Suprapubic skin (tissue), 4 donors: ENCODE results near the gene FNDC7. TPM values are rescaled to one million over a fixed set of nuclear protein-coding genes. Genes with fewer than 3 reads are reported as not detected.
"Not testable (repeated sequence)": the region's sequence is repeated elsewhere in the genome, so short reads cannot be mapped to it uniquely, and the experiment has no call there.

ENCODE experiments used
- DNase-seq, 2 donors: peaks; one replicate each; pipeline ENCODE4 v3.0.0-alpha.2; 2019; ENCODE audit warnings: low spot score in 2 of 2
- H3K27ac ChIP-seq: fragments of 200-600 bp; sonication (generic); one replicate; pipeline ENCODE4 v1.5.1; 2019
- H3K27me3 ChIP-seq: fragments of 200-600 bp; sonication (generic); one replicate; pipeline ENCODE4 v1.5.1; 2019
- H3K36me3 ChIP-seq: fragments of 200-600 bp; sonication (generic); one replicate; pipeline ENCODE4 v1.5.1; 2019
- H3K4me1 ChIP-seq: fragments of 200-600 bp; sonication (generic); one replicate; pipeline ENCODE4 v1.5.1; 2019
- H3K4me3 ChIP-seq: fragments of 200-600 bp; sonication (generic); one replicate; pipeline ENCODE4 v1.5.1; 2019; ENCODE audit warnings: mild to moderate bottlenecking
- H3K9me3 ChIP-seq: fragments of 200-600 bp; sonication (generic); one replicate; pipeline ENCODE4 v1.5.1; 2019
- EP300 ChIP-seq: sonication (generic); formaldehyde crosslinking; IDR thresholded peaks from one replicate; pipeline ENCODE4 v1.6.1; 2017; ENCODE audit warnings: antibody characterized with exemption
- POLR2A ChIP-seq, 2 donors: fragments of 450-650 bp; IDR thresholded peaks; one replicate each; pipeline ENCODE4 v1.6.1; 2017; ENCODE audit warnings: antibody characterized with exemption in 2 of 2, mild to moderate bottlenecking in 2 of 2, moderate library complexity in 2 of 2
- POLR2AphosphoS5 ChIP-seq, 3 donors: sonication (generic); formaldehyde crosslinking; IDR thresholded peaks; one replicate each; pipeline ENCODE4 v1.6.1; 2017; ENCODE audit warnings: antibody characterized with exemption in 3 of 3
- WGBS: methylation state at CpG from one replicate; pipeline ENCODE4 v1.1.5; 2018; 5-methylcytosine and 5-hydroxymethylcytosine counted together
- total RNA-seq, 4 donors: library from RNA; depleted of rRNA; stranded (reverse); fragments of >200 nt; gene quantifications; one replicate each; pipeline ENCODE4 v1.1.0, GENCODE V29; 2016
- TF ChIP-seq, protein P1 (sequence below), 2 donors: fragments of 200-600 bp in 1 of 2; fragments of 450-650 bp in 1 of 2; sonication (generic) in 1 of 2; IDR thresholded peaks; one replicate each; pipeline ENCODE4 v1.5.1; 2016 to 2019; ENCODE audit warnings: antibody characterized with exemption in 2 of 2, mild to moderate bottlenecking in 1 of 2, moderate library complexity in 1 of 2

The FNDC7 gene
- total RNA-seq, 4 donors from 2014 or later = 0.24 TPM; not detected in 3

DNA sequence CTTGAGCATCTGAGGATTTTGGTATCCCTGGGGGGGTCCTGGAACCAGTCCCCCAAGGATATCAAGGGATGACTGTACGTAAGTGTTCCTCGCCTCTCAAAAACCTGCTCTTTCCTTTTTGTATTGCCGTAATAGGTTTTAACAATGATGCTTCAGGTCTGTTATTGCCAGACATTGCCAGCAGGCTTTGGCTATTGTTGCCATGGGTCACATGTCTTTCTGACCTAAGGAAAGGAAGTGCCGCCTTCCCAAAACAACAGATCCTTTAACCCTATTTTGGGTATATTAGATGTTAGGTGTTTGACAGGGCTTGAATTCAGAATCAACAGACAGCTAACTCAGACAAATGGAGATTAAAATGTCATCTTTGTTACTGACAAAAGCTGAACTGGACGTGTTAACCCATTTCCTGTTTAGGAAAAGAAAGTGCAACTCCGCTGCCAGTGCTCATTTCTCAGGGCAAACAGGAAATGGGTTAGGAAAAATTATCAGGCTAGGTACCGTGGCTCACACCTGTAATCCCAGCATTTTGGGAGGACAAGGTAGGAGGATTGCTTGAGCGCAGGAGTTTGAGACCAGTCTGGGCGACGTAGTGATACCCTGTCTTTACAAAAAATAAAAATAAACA lies 33.0 kb upstream of the FNDC7 start:
- no peaks in the 10 kb centered on the region for H3K9me3 ChIP-seq
- no peak for DNase-seq
- TF ChIP-seq POLR2AphosphoS5 (IDR thresholded peaks at IDR 0.05) = no peak
- TF ChIP-seq, protein P1, sequence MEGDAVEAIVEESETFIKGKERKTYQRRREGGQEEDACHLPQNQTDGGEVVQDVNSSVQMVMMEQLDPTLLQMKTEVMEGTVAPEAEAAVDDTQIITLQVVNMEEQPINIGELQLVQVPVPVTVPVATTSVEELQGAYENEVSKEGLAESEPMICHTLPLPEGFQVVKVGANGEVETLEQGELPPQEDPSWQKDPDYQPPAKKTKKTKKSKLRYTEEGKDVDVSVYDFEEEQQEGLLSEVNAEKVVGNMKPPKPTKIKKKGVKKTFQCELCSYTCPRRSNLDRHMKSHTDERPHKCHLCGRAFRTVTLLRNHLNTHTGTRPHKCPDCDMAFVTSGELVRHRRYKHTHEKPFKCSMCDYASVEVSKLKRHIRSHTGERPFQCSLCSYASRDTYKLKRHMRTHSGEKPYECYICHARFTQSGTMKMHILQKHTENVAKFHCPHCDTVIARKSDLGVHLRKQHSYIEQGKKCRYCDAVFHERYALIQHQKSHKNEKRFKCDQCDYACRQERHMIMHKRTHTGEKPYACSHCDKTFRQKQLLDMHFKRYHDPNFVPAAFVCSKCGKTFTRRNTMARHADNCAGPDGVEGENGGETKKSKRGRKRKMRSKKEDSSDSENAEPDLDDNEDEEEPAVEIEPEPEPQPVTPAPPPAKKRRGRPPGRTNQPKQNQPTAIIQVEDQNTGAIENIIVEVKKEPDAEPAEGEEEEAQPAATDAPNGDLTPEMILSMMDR (IDR thresholded peaks at IDR 0.05) = no peak
- TF ChIP-seq EP300 = no peak
- TF ChIP-seq POLR2A (IDR thresholded peaks at IDR 0.05) = no peak
- no peak overlapping the region for H3K4me3 ChIP-seq
- no peaks in the 10 kb centered on the region for H3K4me1 ChIP-seq
- no peaks in the 10 kb centered on the region for H3K27me3 ChIP-seq
- WGBS = 74% methylated on average over 10 of the region's 10 CpGs
- H3K36me3 ChIP-seq = no peaks in the 10 kb centered on the region
- H3K27ac ChIP-seq = no peak overlapping the region

DNA sequence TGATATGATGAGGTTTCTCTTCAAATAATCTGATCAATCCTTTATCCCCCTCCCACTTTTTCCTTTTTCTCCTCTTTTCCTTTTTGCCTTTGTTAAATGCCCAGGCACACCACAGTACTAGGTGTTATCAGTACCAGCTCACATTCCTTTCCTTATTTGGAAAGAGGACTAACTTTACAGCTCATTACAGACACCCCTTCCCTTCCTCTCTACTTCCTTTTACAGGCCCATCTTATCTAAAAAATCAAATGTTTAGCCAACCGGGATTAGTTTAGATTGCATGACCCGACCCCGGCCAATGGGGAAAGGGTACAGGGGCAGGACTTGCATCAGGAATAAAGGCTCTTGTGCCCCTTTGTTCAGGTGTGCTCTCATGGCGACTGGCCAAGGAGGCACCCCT lies 31.0 kb upstream of the FNDC7 start:
- H3K36me3 ChIP-seq, H3K4me3 ChIP-seq, DNase-seq, H3K27ac ChIP-seq, H3K9me3 ChIP-seq, H3K27me3 ChIP-seq, H3K4me1 ChIP-seq: not testable (repeated sequence)
- 69% methylated on average over 4 of the region's 4 CpGs for WGBS

DNA sequence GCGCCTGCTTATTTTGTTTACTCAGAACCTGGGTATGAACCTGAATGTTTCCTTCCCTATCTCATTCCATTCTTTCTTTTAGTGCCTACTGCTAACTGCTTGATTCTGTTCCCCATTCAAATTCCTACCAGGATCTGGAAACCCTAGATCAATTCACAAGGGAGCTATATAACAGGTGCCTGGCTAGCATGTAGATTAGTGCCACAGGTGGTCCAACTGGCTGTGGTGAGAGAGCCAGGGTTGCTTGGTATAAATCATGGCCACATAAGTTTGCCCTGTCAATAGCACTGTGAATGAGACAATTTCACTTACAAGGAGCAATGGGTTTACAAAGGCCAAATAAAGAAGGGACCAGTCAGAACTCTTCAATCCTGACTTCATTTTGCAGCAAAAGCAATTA lies 27.2 kb upstream of the FNDC7 start:
- H3K27ac ChIP-seq = no peak overlapping the region
- WGBS = 94% methylated on average over 1 of the region's 1 CpG

DNA sequence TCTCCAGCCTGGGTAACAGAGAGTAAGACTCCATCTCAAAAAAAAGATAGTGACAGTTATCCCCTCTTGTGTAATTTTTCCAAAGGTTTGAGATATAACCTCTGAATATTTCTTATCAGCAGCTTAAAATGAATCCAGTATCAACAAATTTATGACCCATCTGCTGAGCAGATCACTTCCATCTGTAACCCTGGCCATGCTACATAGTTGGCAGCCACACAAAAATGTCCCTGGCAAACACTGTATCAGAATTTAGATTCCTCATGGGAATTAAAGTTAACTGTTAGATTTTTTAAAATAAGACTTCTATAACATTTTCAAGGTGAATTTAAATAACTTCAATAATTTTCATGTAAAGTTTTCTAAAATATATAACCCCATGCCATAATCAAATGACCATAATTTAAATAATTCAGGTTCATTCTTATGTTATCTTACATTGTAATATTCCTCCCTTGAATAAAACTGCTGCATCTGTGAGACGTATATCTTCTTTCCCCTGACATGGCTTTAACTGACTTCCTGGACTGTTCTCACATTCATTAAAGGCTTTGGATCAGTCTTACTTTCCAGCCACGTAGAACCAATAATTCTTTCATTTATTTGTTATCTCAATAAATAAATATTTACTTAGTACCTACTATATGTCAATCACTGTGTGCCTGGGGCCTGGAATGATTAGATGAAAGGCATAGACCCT lies 25.9 kb upstream of the FNDC7 start:
- Histone ChIP-seq H3K9me3 (no peaks in the 10 kb centered on the region), H3K36me3 (no peaks in the 10 kb centered on the region), H3K4me3 (no peak overlapping the region), H3K27ac (no peak overlapping the region), H3K27me3 (no peaks in the 10 kb centered on the region), H3K4me1 (peaks cover 11% of the 10 kb centered on the region)
- no peak for TF ChIP-seq POLR2AphosphoS5 (IDR thresholded peaks at IDR 0.05)
- TF ChIP-seq EP300 = no peak
- TF ChIP-seq, protein P1 (IDR thresholded peaks at IDR 0.05) = no peak
- WGBS = 59% methylated on average over 2 of the region's 2 CpGs
- DNase-seq = no peak

More for the DNA sequence above, 27.2 kb upstream of the FNDC7 start:
- DNase-seq = no peak
- Histone ChIP-seq H3K4me1 (no peaks in the 10 kb centered on the region), H3K27me3 (no peaks in the 10 kb centered on the region), H3K36me3 (no peaks in the 10 kb centered on the region), H3K4me3 (no peak overlapping the region), H3K9me3 (no peaks in the 10 kb centered on the region)
- TF ChIP-seq, protein P1 (IDR thresholded peaks at IDR 0.05) = no peak
- TF ChIP-seq POLR2AphosphoS5 (IDR thresholded peaks at IDR 0.05) (no peak), POLR2A (IDR thresholded peaks at IDR 0.05) (no peak), EP300 (no peak)

DNA sequence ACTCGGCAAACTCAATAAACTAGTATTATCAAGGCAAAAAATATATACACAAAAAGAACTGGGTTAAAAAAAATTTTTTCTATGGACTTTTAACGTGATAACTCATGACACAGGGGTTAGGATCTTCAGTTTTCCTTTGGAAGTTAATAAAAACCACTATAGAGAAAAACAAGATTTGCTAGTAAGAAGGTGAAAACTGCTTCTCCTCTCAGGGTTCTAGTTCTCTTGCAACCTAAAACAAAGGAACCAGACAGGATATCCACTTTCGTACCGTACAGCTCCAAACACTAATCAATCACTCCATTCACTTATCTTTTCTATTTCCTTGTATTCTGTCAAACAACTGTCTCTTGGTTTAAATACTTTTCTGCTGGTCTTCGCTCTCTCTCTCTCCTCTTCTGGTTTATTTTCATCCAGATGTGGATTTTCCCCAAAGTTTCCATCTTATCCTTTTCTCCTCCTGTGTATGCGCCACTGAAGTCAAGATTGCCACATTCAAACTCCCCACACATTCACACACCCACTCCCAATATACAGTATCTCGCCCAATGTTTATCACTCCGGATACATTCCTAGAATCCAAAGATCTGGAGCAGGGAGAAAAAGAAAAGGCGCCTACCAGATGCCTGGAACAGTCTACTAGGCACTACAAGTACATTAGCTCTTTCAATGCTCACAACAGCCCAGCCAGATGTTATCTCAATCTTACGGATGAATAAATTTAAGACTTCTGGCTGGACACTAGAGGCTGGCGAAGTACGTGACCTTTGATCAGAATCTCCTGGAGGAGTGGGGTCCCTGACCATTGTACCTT lies 21.4 kb upstream of the FNDC7 start:
- H3K9me3 ChIP-seq = no peaks in the 10 kb centered on the region

More for the DNA sequence above, 21.4 kb upstream of the FNDC7 start:
- no peak for TF ChIP-seq EP300
- TF ChIP-seq, protein P1 (IDR thresholded peaks at IDR 0.05) = no peak
- TF ChIP-seq POLR2AphosphoS5 (IDR thresholded peaks at IDR 0.05) = no peak
- no peak for TF ChIP-seq POLR2A (IDR thresholded peaks at IDR 0.05)
- Histone ChIP-seq H3K36me3 (no peaks in the 10 kb centered on the region), H3K4me3 (peak overlapping the region; percentile 84), H3K27me3 (no peaks in the 10 kb centered on the region), H3K4me1 (peaks cover 36% of the 10 kb centered on the region), H3K27ac (peak overlapping the region; percentile 98)
- no peak for DNase-seq
- 20% methylated on average over 12 of the region's 12 CpGs for WGBS
